IMR-90 (cell line): ENCODE results near the gene GRM5. TPM values are rescaled to one million over a fixed set of nuclear protein-coding genes. Genes with fewer than 3 reads are reported as not detected.

Source experiments
- ATAC-seq: fragments of 200-7000 bp; cut with Tn5 transposase; 2 replicates; pipeline ENCODE4 v1.9.1; 2020; ENCODE audit warnings: low read depth, mild to moderate bottlenecking, moderate library complexity
- BruUV-seq: library from RNA; stranded (reverse); fragments of 400-500 nt; replicated peaks from 2 replicates; lab custom pipeline; 2021; lab: Mats Ljungman, UMichigan
- CTCF ChIA-PET: fragments of 300-600 bp; formaldehyde crosslinking; extraction: SDS; loops from one replicate; lab custom pipeline; 2021; ENCODE audit warnings: antibody characterized with exemption; lab: Yijun Ruan, JAX
- POLR2A ChIA-PET: fragments of 300-600 bp; sonication (Branson Sonifier 250); formaldehyde crosslinking; loops from one replicate; lab custom pipeline; 2022; ENCODE audit warnings: antibody characterized with exemption; ENCODE audit not compliant: unreplicated experiment; lab: Charles Lee
- DNase-seq: peaks from one replicate; pipeline ENCODE4 v3.0.0; 2013
- H2AFZ ChIP-seq: replicated peaks from 2 replicates; pipeline ENCODE3; 2013; ENCODE audit warnings: low read length, mild to moderate bottlenecking; ENCODE audit not compliant: poor library complexity
- H2AK5ac ChIP-seq: 2 replicates; pipeline ENCODE4 v1.6.1; 2013; ENCODE audit warnings: low read depth, low read length, inconsistent platforms
- H2AK9ac ChIP-seq: replicated peaks from 2 replicates; pipeline ENCODE3; 2013; ENCODE audit warnings: mild to moderate bottlenecking, low read depth, low read length, moderate library complexity; ENCODE audit not compliant: poor library complexity
- H2BK120ac ChIP-seq: 2 replicates; pipeline ENCODE4 v1.6.1; 2013; ENCODE audit warnings: low read depth, low read length, inconsistent platforms
- H2BK15ac ChIP-seq: 3 replicates; pipeline ENCODE4 v1.6.1; 2013; ENCODE audit warnings: low read depth, low read length, inconsistent platforms
- H2BK20ac ChIP-seq: 2 replicates; pipeline ENCODE4 v1.6.1; 2013; ENCODE audit warnings: low read depth, mild to moderate bottlenecking, inconsistent platforms, low read length, moderate library complexity
- H2BK5ac ChIP-seq: 2 replicates; pipeline ENCODE4 v1.6.1; 2013; ENCODE audit warnings: mild to moderate bottlenecking, low read depth, low read length, inconsistent platforms; ENCODE audit not compliant: poor library complexity, severe bottlenecking
- H3K14ac ChIP-seq: replicated peaks from 2 replicates; pipeline ENCODE4 v1.6.1; 2013; ENCODE audit warnings: low read depth, low read length, inconsistent platforms
- H3K18ac ChIP-seq: 2 replicates; pipeline ENCODE4 v1.6.1; 2013; ENCODE audit warnings: low read depth, low read length, control low read depth
- H3K23ac ChIP-seq: 2 replicates; pipeline ENCODE4 v1.6.1; 2013; ENCODE audit warnings: low read depth, low read length, inconsistent platforms
- H3K27ac ChIP-seq: 2 replicates; pipeline ENCODE4 v1.5.1; 2013; ENCODE audit warnings: mild to moderate bottlenecking, control low read depth, low read length; ENCODE audit not compliant: insufficient read depth
- H3K27me3 ChIP-seq: 2 replicates; pipeline ENCODE4 v1.6.1; 2013; ENCODE audit warnings: low read length; ENCODE audit not compliant: control insufficient read depth, insufficient read depth
- H3K36me3 ChIP-seq: 2 replicates; pipeline ENCODE4 v1.6.1; 2013; ENCODE audit warnings: low read length, mixed read lengths; ENCODE audit not compliant: control insufficient read depth, insufficient read depth
- H3K4ac ChIP-seq: 2 replicates; pipeline ENCODE4 v1.6.1; 2013; ENCODE audit warnings: low read depth, low read length, inconsistent platforms
- H3K4me1 ChIP-seq: 2 replicates; pipeline ENCODE4 v1.6.1; 2013; ENCODE audit warnings: low read length, mixed read lengths; ENCODE audit not compliant: control insufficient read depth, insufficient read depth
- H3K4me2 ChIP-seq: 2 replicates; pipeline ENCODE4 v1.6.1; 2013; ENCODE audit warnings: low read depth, mild to moderate bottlenecking, control low read depth, low read length, moderate library complexity
- H3K4me3 ChIP-seq: 2 replicates; pipeline ENCODE4 v1.5.1; 2013; ENCODE audit warnings: low read depth, mild to moderate bottlenecking, control low read depth, low read length, moderate library complexity; ENCODE audit not compliant: insufficient read depth
- H3K56ac ChIP-seq: 2 replicates; pipeline ENCODE4 v1.6.1; 2013; ENCODE audit warnings: low read length, inconsistent platforms; ENCODE audit not compliant: insufficient read depth; ENCODE audit errors: extremely low read depth
- H3K79me1 ChIP-seq, 2 experiments: 2 replicates each; pipeline ENCODE4 v1.6.1; 2013; ENCODE audit warnings: low read length in 2 of 2, inconsistent platforms in 1 of 2, low read depth in 1 of 2
- H3K9ac ChIP-seq: 2 replicates; pipeline ENCODE4 v1.6.1; 2013; ENCODE audit warnings: low read depth, low read length, control low read depth
- H3K9me1 ChIP-seq: 2 replicates; pipeline ENCODE4 v1.6.1; 2013; ENCODE audit warnings: low read length, inconsistent platforms; ENCODE audit not compliant: insufficient read depth
- H3K9me3 ChIP-seq: 2 replicates; pipeline ENCODE4 v1.6.1; 2013; ENCODE audit warnings: low read length; ENCODE audit not compliant: control insufficient read depth, insufficient read depth
- H4K20me1 ChIP-seq: 2 replicates; pipeline ENCODE4 v1.6.1; 2013; ENCODE audit warnings: low read length, inconsistent platforms; ENCODE audit not compliant: insufficient read depth
- H4K5ac ChIP-seq: 2 replicates; pipeline ENCODE4 v1.6.1; 2013; ENCODE audit warnings: mild to moderate bottlenecking, low read depth, low read length, control low read depth
- H4K8ac ChIP-seq, 2 experiments: 2 replicates each; pipeline ENCODE4 v1.6.1; 2013; ENCODE audit warnings: low read depth in 2 of 2, low read length in 2 of 2, control low read depth in 1 of 2, inconsistent platforms in 1 of 2
- H4K91ac ChIP-seq: 2 replicates; pipeline ENCODE4 v1.6.1; 2013; ENCODE audit warnings: low read depth, low read length, inconsistent platforms; ENCODE audit not compliant: insufficient read depth
- BHLHE40 ChIP-seq: fragments of 150-350 bp; IDR thresholded peaks from 2 replicates; pipeline ENCODE4 v1.6.1; 2016; ENCODE audit warnings: mild to moderate bottlenecking, low read depth, low read length
- CEBPB ChIP-seq: IDR thresholded peaks from 2 replicates; pipeline ENCODE4 v1.6.1; 2012; ENCODE audit warnings: low read depth, low read length, improper control_type of control experiment
- CHD1 ChIP-seq: IDR thresholded peaks from 2 replicates; pipeline ENCODE4 v1.6.1; 2012; ENCODE audit warnings: low read depth, low read length, improper control_type of control experiment
- CTCF ChIP-seq: conservative IDR thresholded peaks from 2 replicates; pipeline ENCODE4 v1.5.1; 2012; ENCODE audit warnings: mild to moderate bottlenecking, low read depth, low read length, improper control_type of control experiment
- ELK1 ChIP-seq: fragments of 150-350 bp; IDR thresholded peaks from 2 replicates; pipeline ENCODE4 v1.6.1; 2016; ENCODE audit warnings: low read depth, mild to moderate bottlenecking, low read length, moderate library complexity, borderline replicate concordance
- FOS ChIP-seq: fragments of 150-350 bp; IDR thresholded peaks from 2 replicates; pipeline ENCODE4 v1.6.1; 2016; ENCODE audit warnings: low read depth, low read length
- MAFK ChIP-seq: IDR thresholded peaks from 2 replicates; pipeline ENCODE4 v1.6.1; 2012; ENCODE audit warnings: low read depth, low read length, improper control_type of control experiment
- MAZ ChIP-seq: IDR thresholded peaks from 2 replicates; pipeline ENCODE4 v1.6.1; 2012; ENCODE audit warnings: low read depth, mild to moderate bottlenecking, low read length, improper control_type of control experiment, moderate library complexity, borderline replicate concordance
- NFE2L2 ChIP-seq: fragments of 150-350 bp; IDR thresholded peaks from 2 replicates; pipeline ENCODE4 v1.6.1; 2016; ENCODE audit warnings: low read depth, mild to moderate bottlenecking, low read length
- POLR2A ChIP-seq: IDR thresholded peaks from 2 replicates; pipeline ENCODE4 v1.6.1; 2012; ENCODE audit warnings: mild to moderate bottlenecking, low read depth, low read length
- RAD21 ChIP-seq: IDR thresholded peaks from 2 replicates; pipeline ENCODE4 v1.6.1; 2012; ENCODE audit warnings: low read length, improper control_type of control experiment
- RCOR1 ChIP-seq: IDR thresholded peaks from 2 replicates; pipeline ENCODE4 v1.6.1; 2012; ENCODE audit warnings: mild to moderate bottlenecking, low read length, improper control_type of control experiment; ENCODE audit not compliant: insufficient replicate concordance
- RFX5 ChIP-seq: IDR thresholded peaks from 2 replicates; pipeline ENCODE4 v1.8.0; 2012; ENCODE audit warnings: low read depth, mild to moderate bottlenecking, low read length, moderate library complexity
- SMC3 ChIP-seq: fragments of 150-350 bp; IDR thresholded peaks from 2 replicates; pipeline ENCODE4 v1.6.1; 2016; ENCODE audit warnings: low read depth, mild to moderate bottlenecking, antibody characterized with exemption, low read length, moderate library complexity
- WGBS, 2 experiments: methylation state at CpG; one replicate each; pipeline versions ENCODE4 v1.1.5 to v1.1.7; 2013; ENCODE audit warnings: missing lambda C conversion rate in 2 of 2; ENCODE audit not compliant: insufficient read length in 1 of 2; ENCODE audit errors: extremely low coverage in 2 of 2; 5-methylcytosine and 5-hydroxymethylcytosine counted together
- dilution Hi-C: fragments of 300-500 bp; cut with HindIII; formaldehyde crosslinking; loops from one replicate; pipeline ENCODE4 v1.14.3; 2018; ENCODE audit warnings: low sequenced_read_pairs; ENCODE audit not compliant: unreplicated experiment
- in situ Hi-C: fragments of 300-500 bp; cut with MboI; formaldehyde crosslinking; loops from 3 replicates; pipeline ENCODE4 v1.14.3; 2019; ENCODE audit warnings: low sequenced_read_pairs, inconsistent platforms, mixed read lengths
- intact Hi-C: fragments of 100-400 bp; cut with micrococcal nuclease; formaldehyde crosslinking; loops from 2 replicates; pipeline ENCODE4 v1.10.0; 2022
- polyA plus RNA-seq, 3 experiments: library from polyadenylated mRNA; depleted of rRNA; stranded (reverse); fragments of >200 nt; gene quantifications; 2 replicates each; pipeline ENCODE4 v1.2.3, GENCODE V29; 2012; ENCODE audit warnings: low replicate concordance in 1 of 3
- total RNA-seq: library from RNA; depleted of rRNA; stranded (reverse); fragments of >200 nt; gene quantifications from 2 replicates; pipeline ENCODE4 v1.2.3, GENCODE V29; 2012

The GRM5 gene
- total and polyA plus RNA-seq, 2 of the 4 experiments (the other 2 are of a cell fraction): under 0.01 TPM

- intact Hi-C loops: no loop called here
- Histone ChIP-seq H3K27ac (no peak overlapping the region), H4K91ac (no peak overlapping the region), H3K23ac (no peak overlapping the region), H3K9ac (no peak overlapping the region), H3K18ac (no peak overlapping the region), H3K56ac (no peak overlapping the region), H3K4ac (no peak overlapping the region), H3K4me1 (no peaks in the 10 kb centered on the region; the same call in 1 of the 2 replicates), H3K4me3 (no peak overlapping the region), H2BK120ac (no peak overlapping the region), H3K79me1 (no peaks in the 10 kb centered on the region), H4K8ac (no peak overlapping the region), H2AK9ac (no peak overlapping the region), H4K5ac (no peak overlapping the region), H2BK20ac (no peak overlapping the region), H3K9me1 (no peaks in the 10 kb centered on the region), H2BK15ac (no peak overlapping the region), H3K9me3 (no peaks in the 10 kb centered on the region), H2BK5ac (no peak overlapping the region), H3K4me2 (no peak overlapping the region), H2AK5ac (no peak overlapping the region), H3K36me3 (no peaks in the 10 kb centered on the region), H4K20me1 (no peaks in the 10 kb centered on the region), H3K27me3 (no peaks in the 10 kb centered on the region), H2AFZ (no peak overlapping the region), H3K14ac (no peak overlapping the region)
- no peak for TF ChIP-seq POLR2A
- no peak for TF ChIP-seq CEBPB
- TF ChIP-seq ELK1: no peak
- TF ChIP-seq NFE2L2: no peak
- TF ChIP-seq SMC3: no peak
- no peak for TF ChIP-seq CHD1
- no peak for TF ChIP-seq RCOR1
- TF ChIP-seq FOS: no peak
- no peak for TF ChIP-seq BHLHE40
- TF ChIP-seq RFX5: no peak
- no peak for TF ChIP-seq RAD21
- no peak for TF ChIP-seq CTCF
- TF ChIP-seq MAFK: no peak
- TF ChIP-seq MAZ: no peak
- no TSS peak for BruUV-seq
- ATAC-seq (no peak), DNase-seq (no peak)
- CTCF ChIA-PET: no interaction called here
- in situ Hi-C loops: no loop called here
- no CpG with 5 or more reads among the region's 4 CpGs for WGBS, 2 experiments
- POLR2A ChIA-PET: no interaction called here
- dilution Hi-C loops: no loop called here
Observed at GRCh38 chr11:88464528-88464927, 601.3 kb downstream of the GRM5 start.
